HG02840 (cell line): ENCODE measurements around the gene ZNF575.
A peak's percentile ranks its signal among the peaks of the same experiment; 100 is the strongest.

Experiments
- ATAC-seq: cut with Tn5 transposase; IDR thresholded peaks from one replicate; pipeline ENCODE4 v1.9.1; 2021; ENCODE audit warnings: mild to moderate bottlenecking, moderate library complexity, moderate number of reproducible peaks; ENCODE audit not compliant: unreplicated experiment, low FRiP score

ZNF575 gene, protein sequence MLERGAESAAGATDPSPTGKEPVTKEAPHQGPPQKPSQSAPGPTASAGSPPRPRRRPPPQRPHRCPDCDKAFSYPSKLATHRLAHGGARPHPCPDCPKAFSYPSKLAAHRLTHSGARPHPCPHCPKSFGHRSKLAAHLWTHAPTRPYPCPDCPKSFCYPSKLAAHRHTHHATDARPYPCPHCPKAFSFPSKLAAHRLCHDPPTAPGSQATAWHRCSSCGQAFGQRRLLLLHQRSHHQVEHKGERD

GRCh38 chr19:43532962-43533545, at the start of gene ZNF575:
TSS of gene ZNF575 (plus strand) at chr19:43533188. CDS start at chr19:43534423, 1,235 bp downstream.
- peak; percentile 65 for ATAC-seq

- no peak for ATAC-seq
Measured at GRCh38 chr19:43483281-43483680, 49.7 kb upstream of the ZNF575 start.

GRCh38 chr19:43485951-43486350, 47.0 kb upstream of the ZNF575 start:
- no peak for ATAC-seq

DNA sequence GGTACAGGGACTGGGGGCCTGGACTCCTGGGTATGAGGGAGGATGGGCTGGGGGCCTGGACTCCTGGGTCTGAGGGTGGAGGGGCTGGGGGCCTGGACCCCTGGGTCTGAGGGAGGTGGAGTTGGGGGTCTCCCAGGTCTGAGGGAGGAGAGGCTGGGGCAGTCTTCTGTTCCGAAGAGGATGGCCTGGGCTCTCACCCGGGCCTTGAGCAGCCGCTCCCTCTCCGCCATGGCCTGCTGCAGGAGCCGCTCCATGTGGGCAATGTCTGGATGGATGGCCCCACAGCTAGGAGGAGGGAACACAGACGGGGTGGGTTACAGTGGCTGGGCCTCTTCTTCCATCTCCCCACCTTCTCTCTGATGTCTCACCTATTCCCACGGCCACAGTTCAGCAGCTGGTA, 46.6 kb upstream of the ZNF575 start:
- ATAC-seq: no peak

- no peak for ATAC-seq
Measured at GRCh38 chr19:43488179-43488578, 44.8 kb upstream of the ZNF575 start.

- ATAC-seq: no peak
Measured at GRCh38 chr19:43489310-43489709, 43.7 kb upstream of the ZNF575 start.

- no peak for ATAC-seq
Measured at GRCh38 chr19:43489979-43490599, 42.9 kb upstream of the ZNF575 start.

DNA sequence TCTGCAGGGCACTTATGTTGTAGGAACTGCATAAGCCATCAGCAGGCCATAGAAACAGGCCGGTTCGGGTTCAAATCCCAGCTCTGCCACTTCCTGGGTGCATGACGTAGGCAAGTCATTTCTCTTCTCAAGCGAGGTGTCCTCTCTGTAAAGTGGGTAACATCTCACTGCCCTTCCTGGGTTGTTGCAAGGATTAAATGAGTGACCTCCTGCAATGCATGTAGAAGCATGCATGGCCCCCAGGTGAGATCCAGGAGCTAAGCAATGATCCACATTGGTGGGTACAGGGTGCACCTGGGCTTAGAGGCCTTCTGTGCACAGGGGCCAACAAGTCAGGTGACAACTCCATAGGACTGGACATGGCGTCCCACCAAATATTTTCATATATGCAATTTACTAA, 42.2 kb upstream of the ZNF575 start:
- ATAC-seq: no peak

DNA sequence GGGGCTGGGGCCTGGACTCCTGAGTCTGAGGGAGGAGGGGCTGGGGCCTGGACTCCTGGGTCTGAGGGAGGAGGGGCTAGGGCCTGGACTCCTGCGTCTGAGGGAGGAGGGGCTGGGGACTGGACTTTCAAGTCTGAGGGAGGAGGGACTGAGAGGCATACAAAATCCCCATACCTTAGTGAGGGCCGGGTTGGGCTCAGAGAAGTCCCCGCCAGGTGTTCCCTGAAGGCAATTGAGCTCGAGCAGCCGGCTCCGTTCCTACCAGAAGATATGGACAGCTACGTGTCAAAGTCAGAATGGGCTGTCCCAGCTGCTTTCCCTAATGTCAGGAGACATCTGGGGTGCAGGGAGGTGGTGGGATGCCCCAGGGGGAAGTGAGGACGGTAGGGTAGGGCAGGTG, 37.9 kb upstream of the ZNF575 start:
- no peak for ATAC-seq

- no peak for ATAC-seq
Measured at GRCh38 chr19:43496960-43497359, 36.0 kb upstream of the ZNF575 start.

DNA sequence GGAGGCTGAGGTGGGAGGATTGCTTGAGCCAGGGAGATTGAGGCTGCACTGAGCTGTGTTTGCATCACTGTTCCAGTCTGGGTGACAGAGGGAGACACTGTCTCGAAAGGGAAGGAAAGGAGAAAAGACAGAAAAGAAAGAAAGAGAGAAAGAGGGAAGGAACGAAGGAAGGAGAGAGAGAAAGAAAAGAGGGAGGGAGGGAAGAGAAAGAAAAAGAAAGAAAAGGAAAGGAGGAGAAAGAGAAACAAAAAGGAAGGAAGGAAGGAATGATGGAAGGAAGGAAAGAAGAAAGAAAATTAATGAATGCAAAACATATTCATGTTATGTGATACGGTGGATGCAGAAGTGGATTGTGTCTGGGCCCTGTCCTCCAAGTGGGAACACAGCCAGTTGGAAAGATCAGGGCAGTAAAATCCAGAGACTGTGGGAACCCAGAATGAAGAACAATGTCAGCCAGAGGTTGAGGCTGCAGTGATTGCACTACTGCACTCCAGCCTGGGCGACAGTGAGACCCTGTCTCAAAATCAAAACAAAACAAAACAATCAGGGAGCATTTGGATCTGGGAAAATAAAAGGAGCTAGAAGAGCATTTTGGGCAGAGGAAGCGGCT, 34.6 kb upstream of the ZNF575 start:
- ATAC-seq: no peak

- ATAC-seq: no peak
Measured at GRCh38 chr19:43499042-43499441, 33.9 kb upstream of the ZNF575 start.

DNA sequence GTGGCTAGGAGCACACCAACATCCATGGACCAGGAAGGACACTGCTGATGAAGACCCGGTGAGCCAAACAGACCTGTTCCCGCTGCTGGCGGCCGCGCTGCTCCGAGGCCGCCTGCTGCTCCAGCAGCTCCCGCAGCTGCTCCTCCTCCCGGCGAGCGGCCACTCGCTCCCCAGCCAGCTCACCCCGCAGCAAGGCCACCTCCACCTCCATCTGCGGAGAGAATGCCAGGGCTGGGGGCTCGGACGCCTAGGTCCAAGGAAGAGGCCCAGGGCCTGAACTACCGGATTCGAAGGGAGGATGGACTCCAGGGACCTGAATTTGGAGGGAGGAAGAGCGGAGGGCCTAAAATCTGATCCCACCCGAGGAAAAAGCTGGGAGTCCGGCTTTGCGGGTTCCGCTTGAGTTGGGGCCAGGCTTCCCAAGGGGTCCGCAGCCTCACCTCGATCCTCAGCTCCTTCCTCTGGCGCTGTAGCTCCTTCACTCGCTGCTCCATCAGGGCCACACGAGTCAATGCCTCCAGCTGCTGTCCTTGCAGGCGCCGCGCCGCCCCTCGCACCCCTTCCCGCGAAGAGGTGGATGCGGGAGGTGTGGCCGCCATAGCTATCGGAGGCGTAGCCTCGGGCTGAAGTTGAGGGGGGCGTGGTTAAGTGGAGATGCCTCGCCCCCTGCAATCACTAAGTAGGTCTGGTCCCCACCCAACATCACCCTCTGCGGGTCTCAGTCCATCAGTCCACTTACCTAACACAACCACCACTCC, 31.1 kb upstream of the ZNF575 start:
- no peak for ATAC-seq

GRCh38 chr19:43502419-43502976, 30.5 kb upstream of the ZNF575 start:
- no peak for ATAC-seq

DNA sequence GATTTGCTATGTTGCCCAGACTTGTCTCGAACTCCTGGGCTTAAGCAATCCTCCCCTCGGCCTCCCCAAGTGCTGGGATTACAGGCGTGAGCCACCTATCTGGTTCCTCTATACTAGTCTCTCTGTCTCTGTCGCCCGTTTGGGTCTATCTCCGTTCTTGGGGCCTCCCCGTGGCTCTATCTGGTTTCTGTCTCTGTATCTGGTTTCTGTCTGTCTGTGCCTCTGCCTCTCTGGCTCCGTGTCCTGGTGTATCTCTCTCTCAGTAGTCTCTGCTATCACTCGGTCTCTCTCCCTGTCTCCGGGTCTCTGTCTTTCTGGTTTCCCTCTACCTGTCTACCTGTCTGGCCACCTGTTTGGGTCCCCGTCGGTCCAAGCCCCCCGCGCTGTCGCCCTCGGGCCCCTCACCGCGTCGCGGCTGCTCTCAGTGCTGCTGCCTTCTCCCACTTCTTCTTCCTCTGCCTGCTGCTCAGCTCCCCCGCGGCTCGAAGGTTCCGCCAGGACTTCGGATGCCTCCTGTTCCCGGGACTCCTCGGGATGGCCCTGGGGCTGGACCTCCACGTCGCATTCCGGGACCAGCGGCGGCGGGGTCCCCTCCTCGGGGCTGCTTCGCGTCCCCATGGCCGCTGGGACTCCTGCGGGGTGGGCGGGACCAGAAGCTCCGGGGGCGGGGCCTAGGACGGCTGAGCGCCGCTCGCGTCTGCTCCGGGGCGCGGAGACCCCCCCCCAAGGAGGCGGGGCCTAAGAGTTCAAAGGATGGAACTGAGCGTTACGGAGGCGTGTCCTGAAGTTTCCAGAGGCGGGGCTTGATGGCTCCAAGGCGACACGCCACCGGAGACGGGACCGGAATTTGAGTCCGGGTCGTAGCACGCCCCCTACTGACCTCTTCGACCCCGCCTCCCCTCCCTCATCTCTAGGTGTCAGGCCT, 29.2 kb upstream of the ZNF575 start:
- peak; percentile 92 for ATAC-seq

GRCh38 chr19:43504426-43505185, 28.4 kb upstream of the ZNF575 start, which contains the start of gene PHLDB3:
TSS of gene PHLDB3 (minus strand) at chr19:43504746. CDS start at chr19:43504118, 628 bp downstream.
- peak; percentile 11 for ATAC-seq

- no peak for ATAC-seq
Measured at GRCh38 chr19:43505186-43505456, 27.9 kb upstream of the ZNF575 start.

DNA sequence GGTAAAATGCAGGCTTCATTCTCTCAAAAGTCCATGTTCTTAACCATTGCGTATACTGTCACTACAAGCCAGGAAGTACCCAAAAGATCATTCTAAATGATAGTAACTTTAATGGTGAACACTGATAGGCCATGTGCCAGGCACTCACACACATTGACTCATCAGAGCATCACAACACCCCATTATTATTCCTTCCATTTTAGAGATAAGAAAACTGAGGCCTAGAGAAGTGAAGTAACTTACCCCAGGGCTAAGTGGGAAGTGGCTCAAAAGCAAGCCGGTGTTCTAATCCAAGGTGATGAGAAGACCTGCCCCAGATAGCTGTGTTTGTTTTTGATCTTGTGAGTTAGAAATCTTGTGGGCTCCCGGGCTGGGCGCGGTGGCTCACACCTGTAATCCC, 27.0 kb upstream of the ZNF575 start:
- ATAC-seq: no peak

- ATAC-seq: no peak
Measured at GRCh38 chr19:43506629-43507028, 26.4 kb upstream of the ZNF575 start.
